SU-DHL-6 (cell line): ENCODE measurements around the gene CCR5AS.

Experiments
- H2AFZ ChIP-seq: fragments of 200-600 bp; sonication (generic); 2 replicates; pipeline ENCODE4 v1.6.1; 2014; ENCODE audit warnings: low read depth, mild to moderate bottlenecking, moderate library complexity, mixed read lengths, antibody characterized with exemption, low read length; ENCODE audit not compliant: severe bottlenecking
- H3F3A ChIP-seq: fragments of 200-600 bp; shearing (Covaris generic); 2 replicates; pipeline ENCODE4 v1.6.0; 2016; ENCODE audit warnings: antibody characterized with exemption, mild to moderate bottlenecking; ENCODE audit not compliant: insufficient read depth
- H3K27ac ChIP-seq: fragments of 200-600 bp; sonication (generic); 2 replicates; pipeline ENCODE4 v1.5.1; 2016; ENCODE audit warnings: low read depth, mild to moderate bottlenecking, low read length, moderate library complexity, mixed read lengths
- H3K27me3 ChIP-seq: fragments of 200-600 bp; sonication (generic), shearing (Covaris generic); 2 replicates; pipeline ENCODE4 v1.6.0; 2014; ENCODE audit warnings: mild to moderate bottlenecking, low read length
- H3K36me3 ChIP-seq: fragments of 200-600 bp; sonication (generic); 2 replicates; pipeline ENCODE4 v1.6.1; 2014; ENCODE audit warnings: mild to moderate bottlenecking, low read length, mixed read lengths
- H3K4me2 ChIP-seq: fragments of 300-600, 200-600 bp; shearing (Covaris generic), sonication (generic); 2 replicates; pipeline ENCODE4 v1.6.0; 2014; ENCODE audit warnings: low read length, low read depth, mild to moderate bottlenecking; ENCODE audit not compliant: poor library complexity, severe bottlenecking
- H3K4me3 ChIP-seq: fragments of 200-600 bp; sonication (generic); 2 replicates; pipeline ENCODE4 v1.5.1; 2014; ENCODE audit warnings: antibody characterized with exemption, low read length, mild to moderate bottlenecking, mixed read lengths; ENCODE audit not compliant: insufficient read depth, poor library complexity, severe bottlenecking
- H3K79me2 ChIP-seq: fragments of 200-600 bp; sonication (generic); 2 replicates; pipeline ENCODE4 v1.6.1; 2014; ENCODE audit warnings: mild to moderate bottlenecking, low read length, moderate library complexity; ENCODE audit not compliant: insufficient read depth
- H3K9ac ChIP-seq: fragments of 200-600 bp; sonication (generic); 2 replicates; pipeline ENCODE4 v1.7.0; 2014; ENCODE audit warnings: mild to moderate bottlenecking, low read length
- H3K9me2 ChIP-seq: fragments of 200-600 bp; sonication (generic); replicated peaks from 2 replicates; pipeline ENCODE4 v1.6.1; 2014; ENCODE audit warnings: low read length; ENCODE audit not compliant: insufficient read depth
- H3K9me3 ChIP-seq: fragments of 200-600 bp; sonication (generic); 2 replicates; pipeline ENCODE4 v1.6.1; 2014; ENCODE audit warnings: low read length, mixed read lengths; ENCODE audit not compliant: insufficient read depth
- H4K20me1 ChIP-seq: fragments of 200-600 bp; sonication (generic); 2 replicates; pipeline ENCODE4 v1.6.1; 2014; ENCODE audit warnings: low read depth, mild to moderate bottlenecking, antibody characterized with exemption, low read length, moderate library complexity, mixed read lengths
- CTCF ChIP-seq: fragments of 200-600 bp; sonication (generic); IDR thresholded peaks from one replicate; pipeline ENCODE4 v1.5.1; 2017; ENCODE audit warnings: antibody characterized with exemption, mild to moderate bottlenecking, low read length, moderate library complexity; ENCODE audit not compliant: insufficient read depth, poor library complexity, severe bottlenecking
- EZH2phosphoT487 ChIP-seq: fragments of 200-600 bp; sonication (generic), shearing (Covaris generic); conservative IDR thresholded peaks from 2 replicates; pipeline ENCODE4 v1.6.1; 2018; ENCODE audit warnings: mild to moderate bottlenecking, antibody characterized with exemption, low read length, moderate library complexity, mixed read lengths

Gene CCR5AS

GRCh38 chr3:46351646-46352045 is 55.2 kb downstream of the CCR5AS start:
- Histone ChIP-seq H3F3A (no peaks in the 10 kb centered on the region), H3K4me2 (no peak overlapping the region), H3K27ac (no peak overlapping the region), H4K20me1 (no peaks in the 10 kb centered on the region), H3K9me2 (no peaks in the 10 kb centered on the region), H3K9me3 (no peaks in the 10 kb centered on the region), H3K36me3 (no peaks in the 10 kb centered on the region), H2AFZ (no peak overlapping the region), H3K27me3 (no peaks in the 10 kb centered on the region), H3K4me3 (no peak overlapping the region), H3K79me2 (no peaks in the 10 kb centered on the region), H3K9ac (no peak overlapping the region)
- no peak for TF ChIP-seq CTCF
- TF ChIP-seq EZH2phosphoT487: no peak

- Histone ChIP-seq H3K4me2 (no peak overlapping the region), H3K4me3 (no peak overlapping the region), H3K79me2 (no peaks in the 10 kb centered on the region), H3K9me3 (no peaks in the 10 kb centered on the region), H4K20me1 (no peaks in the 10 kb centered on the region), H3K9me2 (no peaks in the 10 kb centered on the region), H3K9ac (no peak overlapping the region), H2AFZ (no peak overlapping the region), H3K36me3 (no peaks in the 10 kb centered on the region), H3K27me3 (no peaks in the 10 kb centered on the region), H3K27ac (no peak overlapping the region), H3F3A (no peaks in the 10 kb centered on the region)
- TF ChIP-seq CTCF (no peak), EZH2phosphoT487 (no peak)
These were observed 56.7 kb downstream of the CCR5AS start for GRCh38 chr3:46350262-46350565.

DNA sequence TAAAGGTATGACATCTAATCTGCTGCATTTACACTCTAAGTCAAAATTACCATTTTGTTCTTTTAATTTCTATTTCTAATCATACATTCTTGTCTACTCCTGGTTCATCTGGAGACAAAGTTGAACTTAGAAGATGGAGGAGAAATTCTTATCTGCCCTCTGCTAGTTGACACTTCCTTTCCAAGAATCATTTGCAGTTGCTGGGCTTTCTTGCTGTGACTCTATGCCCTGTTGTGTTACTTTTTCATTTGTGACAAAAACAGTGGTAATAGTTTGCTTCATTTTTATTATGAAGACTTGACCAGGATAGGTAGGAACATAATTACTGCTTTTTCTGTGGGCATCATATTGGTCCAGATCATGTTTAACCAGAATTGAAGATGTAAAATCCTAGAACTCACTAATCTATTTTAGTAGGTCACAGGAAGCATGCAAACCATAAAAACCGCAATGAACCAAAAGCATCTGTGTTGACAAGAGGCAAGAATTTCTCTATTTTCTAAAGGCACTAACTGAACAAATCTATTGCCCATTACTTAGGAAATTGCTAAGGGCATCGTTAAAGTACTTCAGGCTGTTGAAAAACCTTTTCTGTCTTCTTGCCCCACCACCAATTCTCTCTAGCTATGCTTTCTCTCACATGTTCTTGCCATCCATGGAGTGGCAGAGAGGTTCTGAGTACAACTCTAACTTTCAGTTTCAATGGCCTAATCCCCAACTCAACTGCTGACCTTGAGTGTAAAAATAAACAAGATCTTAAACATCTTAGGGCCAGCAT is 57.2 kb downstream of the CCR5AS start:
- Histone ChIP-seq H3K4me3 (no peak overlapping the region), H3K4me2 (no peak overlapping the region), H3K27ac (no peak overlapping the region)

More for the DNA sequence above, 57.2 kb downstream of the CCR5AS start:
- Histone ChIP-seq H3K9me3 (0 out of 2 replicates have a peak, but pooled peaks cover 2% of the 10 kb centered on the region), H3K9me2 (no peaks in the 10 kb centered on the region), H4K20me1 (no peaks in the 10 kb centered on the region), H3F3A (no peaks in the 10 kb centered on the region), H2AFZ (no peak overlapping the region), H3K27me3 (no peaks in the 10 kb centered on the region), H3K36me3 (no peaks in the 10 kb centered on the region), H3K79me2 (no peaks in the 10 kb centered on the region), H3K9ac (no peak overlapping the region)
- no peak for TF ChIP-seq CTCF
